ENCODE data around the gene FERMT2.
"Not testable (repeated sequence)": the region's sequence is repeated elsewhere in the genome, so short reads cannot be mapped to it uniquely, and the experiment has no call there.

FERMT2 gene

GRCh38 chr14:52939427-52939826 lies 11.4 kb downstream of the FERMT2 start:
- no peak for DNase-seq (ENCODE audit: low read depth)

- DNase-seq (ENCODE audit: low read depth): no peak
Observed at GRCh38 chr14:52937869-52938268, 13.0 kb downstream of the FERMT2 start.

DNA sequence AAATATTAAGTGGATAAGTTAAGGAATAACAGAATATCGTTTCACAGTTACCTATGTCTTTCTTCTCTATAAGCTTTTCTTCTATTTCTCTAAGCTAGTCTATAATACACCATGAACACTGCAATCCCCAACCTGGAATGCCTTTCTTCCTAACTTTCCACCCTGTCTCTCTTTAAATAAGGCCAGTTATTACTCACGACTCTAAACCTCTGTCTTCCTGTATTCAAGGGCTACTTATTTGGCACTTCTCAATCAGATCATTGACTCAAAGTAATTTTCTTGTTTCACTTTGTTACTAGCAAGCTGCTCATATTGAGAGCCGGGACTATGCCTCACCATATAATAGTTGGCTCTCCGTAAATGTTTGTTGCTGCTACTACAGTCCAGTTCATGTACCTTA lies 13.5 kb downstream of the FERMT2 start:
- no peak for DNase-seq (ENCODE audit: low read depth)

DNA sequence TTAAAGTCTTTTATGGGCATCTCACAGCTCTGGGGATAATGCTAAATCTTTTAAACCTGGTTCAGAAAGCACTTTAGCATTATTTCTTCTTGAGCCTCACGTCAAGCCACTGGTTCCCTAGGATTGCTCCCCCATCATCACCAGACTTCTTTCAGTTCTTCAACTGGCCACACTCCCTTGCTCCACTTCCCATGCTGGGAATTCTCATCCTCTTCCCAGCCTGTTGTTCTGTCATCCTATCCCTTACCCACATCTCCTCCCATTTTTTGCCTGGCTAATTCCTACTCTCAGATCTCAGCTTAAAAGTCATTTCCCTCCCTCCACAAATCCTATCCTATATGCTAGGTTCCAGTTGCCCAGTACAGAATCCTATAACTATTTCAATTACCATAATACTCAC lies 14.4 kb downstream of the FERMT2 start:
- no peak for DNase-seq (ENCODE audit: low read depth)

DNA sequence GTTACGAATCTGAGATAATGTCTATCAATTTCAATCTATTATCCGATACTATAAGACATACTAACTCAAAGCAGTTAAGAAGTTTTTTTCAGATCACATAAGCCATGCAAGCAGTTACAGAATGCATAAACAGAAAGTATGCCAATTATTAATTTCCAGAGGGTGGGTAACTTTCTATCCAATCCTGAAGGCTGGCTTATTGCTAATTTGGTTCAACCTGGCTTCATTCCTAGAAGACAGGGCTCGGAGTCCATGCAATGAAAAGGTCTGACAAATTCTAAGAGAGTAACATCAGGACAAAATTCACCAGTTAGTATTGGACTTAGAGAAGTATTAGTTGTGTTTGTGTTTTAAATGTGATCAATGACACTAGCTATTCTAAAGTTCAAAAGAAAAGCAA lies 15.0 kb downstream of the FERMT2 start:
- no peak for DNase-seq (ENCODE audit: low read depth)

DNA sequence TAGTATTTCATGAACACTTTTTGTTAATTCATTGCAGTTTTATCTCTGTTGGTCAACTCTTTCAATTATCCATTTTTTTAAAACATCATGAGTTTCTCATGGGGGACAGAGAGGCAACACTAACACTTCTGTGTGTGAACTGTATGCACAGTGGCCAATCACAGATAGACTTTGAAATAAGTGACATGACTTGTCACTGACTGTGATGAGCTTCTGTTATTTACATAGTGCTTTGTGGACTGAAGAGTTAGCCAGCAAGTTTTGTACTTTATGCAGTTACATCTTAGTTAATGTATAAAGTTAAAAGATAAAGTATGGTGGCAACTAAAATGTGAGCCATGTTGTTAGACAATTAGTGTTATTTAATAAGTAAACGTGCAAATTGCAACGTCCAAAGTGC lies 16.1 kb downstream of the FERMT2 start:
- no peak for DNase-seq (ENCODE audit: low read depth)

GRCh38 chr14:52929192-52929807 lies 21.6 kb downstream of the FERMT2 start:
- DNase-seq (ENCODE audit: low read depth): no peak

DNA sequence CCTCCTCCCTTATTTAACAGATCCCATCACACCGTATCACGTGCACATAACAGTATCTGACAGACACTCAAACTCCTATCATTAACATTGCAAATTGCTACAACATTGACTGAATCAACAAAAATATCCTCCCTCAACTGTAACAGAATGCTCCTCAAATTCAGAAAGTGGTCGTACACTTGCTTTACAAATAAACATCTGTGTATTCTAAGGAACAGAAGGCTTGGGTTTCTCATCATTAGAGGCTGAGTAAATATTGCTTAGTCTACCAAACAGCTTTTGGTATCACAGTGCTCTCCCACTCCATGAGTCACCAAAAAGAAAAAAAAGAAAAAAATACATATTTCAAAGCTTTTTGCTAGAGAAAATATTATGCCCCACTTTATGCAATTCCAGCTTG lies 23.9 kb downstream of the FERMT2 start:
- no peak for DNase-seq (ENCODE audit: low read depth)

DNA sequence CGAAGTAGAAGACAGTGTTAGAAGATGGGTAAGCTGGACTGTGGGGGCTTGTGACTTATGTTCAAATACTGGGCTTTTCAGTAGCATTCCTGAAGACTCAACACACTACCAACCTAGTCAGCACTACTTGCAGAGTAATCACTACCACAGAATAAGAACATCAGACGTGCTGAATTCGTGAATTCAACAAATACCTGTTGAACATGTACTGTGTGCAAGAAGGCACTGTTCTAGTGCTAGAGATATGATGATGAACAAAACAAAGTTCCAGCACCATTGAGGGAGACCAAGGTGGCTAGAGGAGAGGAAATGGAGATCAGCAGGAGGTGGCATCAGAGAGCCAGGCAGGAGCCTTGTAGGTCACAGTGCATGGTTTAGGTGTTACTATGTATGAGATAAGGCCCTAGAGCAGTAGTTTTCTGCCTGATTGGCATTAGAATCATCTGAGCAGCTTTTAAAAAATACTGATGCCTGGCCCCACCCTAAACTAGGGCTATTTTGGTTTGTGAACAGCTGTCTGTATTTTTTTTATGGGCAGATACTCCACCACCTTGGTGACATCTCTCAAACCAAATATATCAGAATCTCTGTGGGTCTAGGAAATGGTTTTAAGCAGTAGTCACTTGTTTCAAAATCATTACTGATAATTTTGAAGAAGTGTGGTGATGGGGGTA lies 26.8 kb downstream of the FERMT2 start:
- no peak for DNase-seq (ENCODE audit: low read depth)

DNA sequence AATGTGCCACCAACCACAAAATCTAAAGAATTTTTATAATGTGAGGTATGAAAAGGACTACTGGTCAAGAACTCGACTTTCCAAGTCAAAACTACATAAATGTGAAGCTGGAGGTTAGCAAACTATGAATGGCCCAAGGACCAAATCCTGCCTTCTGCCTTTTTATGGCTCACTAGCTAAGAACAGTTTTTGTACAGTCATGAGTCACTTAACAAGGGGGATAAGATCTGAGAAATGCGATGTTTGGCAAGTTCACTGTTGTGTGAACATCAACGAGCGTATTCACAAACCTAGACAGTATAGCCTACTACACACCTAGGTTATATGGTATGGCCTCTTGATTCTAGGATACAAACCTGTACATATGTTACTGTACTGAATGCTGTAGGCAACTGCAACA lies 28.2 kb downstream of the FERMT2 start:
- DNase-seq (ENCODE audit: low read depth): no peak

- DNase-seq (ENCODE audit: low read depth): no peak
Observed at GRCh38 chr14:52922059-52922458, 28.8 kb downstream of the FERMT2 start.

- DNase-seq (ENCODE audit: low read depth): not testable (repeated sequence)
Observed at GRCh38 chr14:52920411-52920810, 30.4 kb downstream of the FERMT2 start.

DNA sequence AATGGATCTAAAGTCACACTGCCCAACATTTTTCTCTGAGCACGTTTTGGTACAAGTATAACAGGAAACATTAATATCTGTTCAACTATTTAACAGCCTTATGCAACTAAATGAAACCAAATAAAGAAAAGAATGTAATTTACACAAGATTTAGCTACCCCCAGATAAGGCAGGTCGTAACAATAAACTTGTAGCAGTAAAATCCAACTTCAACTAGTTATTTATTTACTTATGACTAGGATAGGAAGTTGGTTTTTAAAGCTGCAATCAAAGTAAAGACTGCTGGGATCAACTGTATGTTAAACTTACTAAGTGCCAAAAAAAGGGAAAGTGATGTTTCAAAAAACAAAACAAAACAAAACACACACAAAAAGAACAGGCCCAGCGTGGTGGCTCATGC lies 30.9 kb downstream of the FERMT2 start:
- DNase-seq (ENCODE audit: low read depth): peak; percentile 30

DNA sequence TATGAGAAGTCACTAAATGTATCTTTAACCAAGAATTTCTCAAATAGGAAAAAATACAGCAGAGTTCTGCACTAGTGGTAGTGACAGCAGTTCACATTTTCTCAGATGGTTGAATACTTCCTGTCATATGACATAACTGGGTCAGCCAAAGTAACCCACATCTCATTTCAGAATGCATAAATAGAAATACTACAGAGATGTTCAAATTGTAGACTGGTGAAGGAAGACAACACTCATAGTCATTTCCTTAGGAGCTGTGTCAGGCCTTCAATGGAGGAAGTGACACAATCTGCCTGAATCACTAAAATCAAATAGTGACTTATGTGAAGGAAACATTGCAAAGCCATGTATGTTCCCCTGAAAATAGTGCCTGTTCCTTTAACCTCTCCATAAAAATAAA lies 32.4 kb downstream of the FERMT2 start:
- DNase-seq (ENCODE audit: low read depth): peak; percentile 35

- no peak for DNase-seq (ENCODE audit: low read depth)
Observed at GRCh38 chr14:52917735-52918134, 33.1 kb downstream of the FERMT2 start.

DNA sequence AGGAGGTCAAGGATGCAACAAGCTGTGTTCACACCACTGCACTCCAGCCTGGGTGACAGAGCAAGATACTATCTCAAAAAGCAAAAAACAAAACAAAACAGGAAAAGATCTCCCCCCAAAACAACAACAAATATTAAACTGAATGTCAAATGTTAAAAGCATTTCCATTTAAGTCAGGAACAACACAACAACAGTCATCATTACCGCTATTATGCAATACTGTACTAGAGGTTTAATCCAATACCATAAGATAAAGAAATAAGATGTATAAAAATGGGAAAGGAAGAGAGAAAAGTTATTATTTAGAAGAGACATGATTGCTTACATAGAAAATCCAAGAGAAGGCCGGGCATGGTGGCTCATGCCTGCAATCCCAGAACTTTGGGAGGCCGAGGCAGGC lies 36.6 kb downstream of the FERMT2 start:
- no peak for DNase-seq (ENCODE audit: low read depth)

DNA sequence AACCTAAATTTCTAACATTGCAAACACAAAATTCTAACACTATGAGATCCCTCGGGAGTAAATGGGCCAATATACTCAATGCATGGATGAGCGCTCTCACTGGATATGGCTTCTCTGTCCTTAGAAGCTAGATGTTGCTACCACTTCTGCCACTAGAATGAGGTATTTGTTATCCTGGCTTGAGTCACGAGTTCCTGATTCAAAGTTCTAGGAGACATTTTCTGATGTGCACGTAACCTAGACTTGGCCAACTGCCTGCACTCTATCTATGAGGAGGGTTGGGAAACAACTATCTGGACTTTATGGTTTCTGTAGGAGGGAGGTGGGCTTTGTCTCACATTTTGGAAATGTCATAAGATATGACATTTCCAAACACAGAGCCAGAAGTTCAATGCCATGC lies 37.6 kb downstream of the FERMT2 start:
- no peak for DNase-seq (ENCODE audit: low read depth)

GRCh38 chr14:52911904-52912303 lies 38.9 kb downstream of the FERMT2 start:
- no peak for DNase-seq (ENCODE audit: low read depth)

DNA sequence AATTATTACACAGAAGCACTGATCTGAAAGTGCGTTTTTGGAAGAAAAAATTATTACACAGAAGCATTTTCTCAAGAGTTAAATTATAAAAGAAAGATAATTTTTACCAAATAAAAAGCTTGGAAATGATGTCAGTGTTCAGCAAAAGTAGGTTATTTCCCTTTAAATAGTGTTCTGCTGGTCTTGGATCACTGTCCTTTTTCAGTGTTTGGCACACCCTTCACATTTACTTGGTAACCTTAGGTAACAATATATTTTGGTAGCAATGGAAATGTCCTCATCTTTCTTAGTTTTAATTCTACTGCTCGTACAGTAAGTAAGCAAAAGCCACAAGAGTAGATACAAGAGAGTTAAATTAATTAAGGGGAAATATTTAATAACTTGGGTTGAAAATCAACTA lies 40.3 kb downstream of the FERMT2 start:
- no peak for DNase-seq (ENCODE audit: low read depth)

GRCh38 chr14:52907949-52908348 lies 42.9 kb downstream of the FERMT2 start:
- DNase-seq (ENCODE audit: low read depth): no peak

- peak; percentile 50 for DNase-seq (ENCODE audit: low read depth)
Observed at GRCh38 chr14:52906141-52906601, 44.7 kb downstream of the FERMT2 start.

DNA sequence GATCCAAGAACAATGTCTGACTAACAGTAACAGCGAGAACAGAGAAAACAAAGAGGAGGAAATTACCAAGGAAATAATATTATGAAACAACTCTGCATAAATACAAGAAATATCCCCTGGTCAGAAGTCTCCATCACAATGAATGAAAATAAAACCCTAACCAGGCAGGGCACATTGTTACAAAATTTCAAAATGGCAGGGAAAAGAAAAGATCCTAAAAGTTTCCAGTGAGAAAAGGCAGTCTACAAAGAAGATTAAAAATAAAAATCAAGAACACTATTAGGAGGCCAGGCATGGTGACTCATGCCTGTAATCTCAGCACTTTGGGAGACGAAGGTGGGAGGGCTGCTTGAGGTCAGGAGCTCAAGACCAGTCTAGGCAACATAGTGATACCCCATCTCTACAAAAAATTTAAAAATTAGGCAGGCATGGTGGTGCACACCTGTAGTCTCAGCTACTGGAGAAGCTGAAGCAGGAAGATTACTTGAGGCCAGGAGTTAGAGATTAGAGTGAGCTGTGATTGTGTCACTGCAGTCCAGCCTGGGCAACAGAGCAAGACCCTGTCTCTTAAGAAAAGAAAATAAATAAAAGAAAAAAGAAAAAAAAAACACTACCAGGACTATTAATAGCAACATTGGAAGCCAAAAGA lies 47.8 kb downstream of the FERMT2 start:
- DNase-seq (ENCODE audit: low read depth): no peak

DNA sequence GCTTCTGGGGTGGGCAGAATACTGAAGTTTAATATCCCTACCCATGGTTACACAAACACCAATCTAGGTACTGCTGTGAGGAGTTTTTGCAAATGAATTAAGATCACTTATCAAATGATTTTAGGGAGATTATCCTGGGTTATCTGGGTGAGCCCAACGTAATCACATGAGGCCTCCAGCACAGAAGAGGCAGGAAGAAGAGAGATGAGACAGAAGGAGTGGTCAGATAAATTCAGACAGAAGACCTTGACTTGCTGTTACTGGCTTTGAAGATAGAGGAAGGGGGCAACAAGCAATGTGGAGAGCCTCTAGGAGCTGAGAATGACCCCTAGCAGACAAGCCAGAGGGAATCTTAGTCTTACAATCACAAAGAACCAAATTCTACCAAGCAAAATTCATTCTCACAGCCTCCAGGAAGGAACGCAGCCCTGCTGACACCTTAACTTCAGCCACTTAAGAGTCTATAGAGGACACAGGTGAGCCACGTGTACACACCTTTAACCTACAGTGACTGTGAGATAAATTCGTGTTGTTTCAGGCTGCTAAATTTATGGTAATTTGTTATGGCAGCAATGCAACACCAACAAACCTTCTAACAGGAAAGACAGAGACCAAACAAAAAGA lies 49.4 kb downstream of the FERMT2 start:
- no peak for DNase-seq (ENCODE audit: low read depth)
